RCC 7860 (cell line): ENCODE data around the gene SLC6A17.

Experiments used
- DNase-seq: peaks from one replicate; pipeline ENCODE4 v3.0.0-alpha.2; 2015; ENCODE audit warnings: low spot score
- FAIRE-seq: peaks from 2 replicates; lab custom pipeline; 2012; peaks lifted over from hg19 to GRCh38; lab: Jason Lieb, UNC

The SLC6A17 gene

DNA sequence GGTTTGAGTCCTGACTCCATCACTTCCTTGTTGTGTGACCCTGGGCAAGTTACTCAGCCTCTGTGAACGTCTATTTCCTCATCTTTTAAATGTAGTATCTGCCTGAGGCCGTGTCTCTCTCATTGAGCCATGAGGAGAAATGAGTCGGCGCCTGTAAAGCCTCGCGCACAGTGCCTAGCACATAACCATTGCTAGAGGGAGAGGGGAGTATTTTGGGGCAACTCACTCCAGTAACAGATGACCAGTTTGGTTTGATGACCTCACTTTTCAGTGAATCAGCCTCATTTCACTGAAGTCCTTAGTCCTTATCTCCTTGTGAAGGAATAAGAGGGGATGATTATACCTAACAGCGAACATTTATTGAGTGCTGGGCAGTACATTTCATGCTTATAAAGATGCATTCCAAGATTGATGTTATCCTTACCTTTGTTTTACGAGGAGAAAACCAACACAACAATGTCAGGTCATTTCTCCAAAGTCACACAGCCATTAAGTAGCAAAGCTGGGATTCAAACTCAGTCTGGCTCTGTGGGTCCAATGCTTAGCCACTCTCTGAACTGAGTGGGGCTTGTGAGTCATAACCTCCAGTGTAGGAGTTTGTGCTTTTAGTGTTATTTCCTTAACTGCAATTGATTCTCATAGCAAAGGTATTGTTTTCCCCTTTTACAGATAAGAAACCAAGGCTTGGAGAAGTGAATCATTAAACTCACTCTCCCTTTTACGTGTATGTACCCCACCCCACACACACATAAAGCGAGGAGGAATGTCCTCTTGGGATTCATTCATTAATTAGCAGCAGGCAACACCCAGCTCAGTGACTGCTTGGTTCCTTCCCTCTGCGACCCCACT, 85.8 kb downstream of the SLC6A17 start:
- peak; percentile 85 for DNase-seq

DNA sequence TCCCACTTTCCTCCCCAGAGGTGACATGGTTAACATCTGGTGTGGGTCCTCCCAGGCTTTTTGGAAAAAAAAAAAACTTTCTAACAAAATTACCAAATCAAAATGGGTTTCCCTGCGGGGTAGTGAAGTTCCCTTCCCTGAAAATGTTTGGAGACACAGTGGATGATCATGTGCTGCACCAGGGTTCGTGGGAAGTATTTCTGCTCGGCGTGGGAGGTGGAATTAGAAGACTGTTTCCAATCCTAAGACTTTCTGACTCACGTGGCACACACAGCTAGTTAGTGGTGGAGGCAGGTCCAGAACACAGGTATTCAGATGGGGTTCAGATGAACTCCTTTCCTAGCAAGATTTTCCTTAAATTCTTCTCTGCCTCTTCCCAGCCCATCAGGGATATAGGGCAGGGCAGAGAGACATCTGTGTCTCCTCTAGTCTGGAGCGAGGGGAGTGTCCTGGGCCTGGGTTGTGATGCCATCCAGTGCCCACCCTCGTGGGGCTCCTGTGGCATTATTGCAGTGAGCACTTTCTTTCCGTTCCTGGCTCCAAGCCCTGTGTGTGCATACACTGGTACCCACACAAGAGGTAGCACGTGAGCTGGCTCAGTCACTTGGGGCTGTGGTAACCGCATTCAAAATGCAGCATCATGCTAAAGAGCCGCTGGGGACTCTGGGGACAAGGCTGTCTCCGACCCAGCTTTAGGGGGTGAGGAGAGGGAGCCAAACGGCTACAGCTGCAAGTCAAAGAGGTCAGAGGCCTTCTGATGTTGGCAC, 87.3 kb downstream of the SLC6A17 start:
- DNase-seq (no peak), FAIRE-seq (no peak)

More for the DNA sequence above, 85.8 kb downstream of the SLC6A17 start:
- peak; percentile 33 for FAIRE-seq

DNA sequence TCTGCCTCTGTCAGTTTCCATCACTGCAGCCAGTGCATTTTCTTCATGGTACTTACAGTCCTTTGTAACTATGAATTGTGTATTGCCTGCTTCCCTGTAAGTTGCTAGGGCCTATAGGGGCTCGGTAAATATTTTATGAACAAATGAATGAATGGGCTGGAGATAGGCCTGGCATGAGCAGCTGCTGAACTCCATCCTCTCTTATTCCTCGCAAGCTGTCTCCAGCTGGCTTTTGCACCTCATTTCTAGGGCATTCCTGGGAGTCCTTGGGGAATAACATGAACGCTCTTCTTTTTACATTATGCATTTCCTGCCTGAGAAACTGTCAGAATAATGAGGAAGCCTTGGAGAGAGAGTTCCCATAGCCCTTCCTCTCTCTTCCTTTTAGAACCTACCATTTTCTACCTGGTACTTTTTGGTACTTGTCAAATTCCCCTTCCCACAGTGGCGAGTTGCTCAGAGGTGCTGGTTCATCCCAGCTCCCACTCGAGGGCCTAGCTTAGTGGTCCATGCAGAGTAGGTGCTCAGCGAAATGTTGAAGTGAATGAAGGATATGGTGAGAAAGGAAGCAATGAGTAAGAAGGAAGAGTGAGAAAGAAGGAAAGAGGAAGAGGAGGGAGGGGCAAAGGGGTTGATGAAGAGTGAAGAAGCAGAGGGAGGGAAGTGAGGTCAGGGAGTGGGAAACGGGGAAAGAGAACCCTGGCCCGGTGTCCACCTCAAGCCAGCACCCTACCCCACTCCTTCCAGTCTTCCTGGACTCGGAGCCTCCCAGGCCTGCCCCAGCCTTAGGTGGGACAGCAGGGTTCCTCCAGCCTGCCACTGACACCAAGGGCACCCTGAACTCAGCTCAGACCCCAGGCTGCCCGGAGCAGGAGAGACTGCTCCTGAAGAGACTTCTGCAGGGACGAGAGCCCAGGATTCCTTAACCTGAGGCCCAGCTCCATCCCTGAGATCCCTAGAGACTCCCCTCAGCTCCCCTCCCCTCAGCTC, 89.4 kb downstream of the SLC6A17 start:
- no peak for FAIRE-seq
- DNase-seq, result no peak

DNA sequence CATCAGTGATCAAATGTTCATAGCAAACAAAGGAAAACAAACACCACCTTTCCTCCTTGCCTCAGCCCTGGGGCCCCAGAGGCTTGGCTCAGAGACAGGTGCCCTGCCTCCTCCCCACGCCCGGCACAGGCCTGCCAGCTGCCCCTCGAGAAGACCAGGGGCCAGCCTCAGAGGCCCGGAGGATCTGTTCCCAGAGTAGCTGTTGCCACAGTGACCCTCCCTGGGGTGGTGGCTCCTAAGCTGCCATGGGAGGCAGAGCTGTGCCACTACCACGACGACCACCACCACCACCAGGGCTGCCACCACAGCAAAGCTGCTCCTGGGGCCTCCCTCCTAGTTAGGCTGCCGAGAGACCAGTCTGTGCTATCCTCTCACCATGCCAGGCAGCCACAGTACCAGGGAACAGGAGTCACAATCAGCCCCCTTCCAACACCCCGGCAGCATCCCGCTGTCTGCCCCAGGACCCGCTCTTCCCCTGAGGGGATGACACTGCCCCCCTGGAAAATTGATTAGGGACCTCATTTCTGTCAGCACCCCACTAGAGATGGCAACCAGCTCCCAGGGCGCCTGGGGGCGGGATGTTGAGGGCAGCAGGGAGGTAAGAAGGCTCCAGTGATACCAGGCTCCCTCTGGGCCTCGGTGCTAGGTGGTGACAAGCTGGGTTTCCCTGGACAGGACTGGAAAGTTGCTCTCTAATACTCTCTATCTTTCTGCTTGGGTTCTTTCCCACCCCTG, 90.3 kb downstream of the SLC6A17 start:
- DNase-seq, result no peak
- no peak for FAIRE-seq

DNA sequence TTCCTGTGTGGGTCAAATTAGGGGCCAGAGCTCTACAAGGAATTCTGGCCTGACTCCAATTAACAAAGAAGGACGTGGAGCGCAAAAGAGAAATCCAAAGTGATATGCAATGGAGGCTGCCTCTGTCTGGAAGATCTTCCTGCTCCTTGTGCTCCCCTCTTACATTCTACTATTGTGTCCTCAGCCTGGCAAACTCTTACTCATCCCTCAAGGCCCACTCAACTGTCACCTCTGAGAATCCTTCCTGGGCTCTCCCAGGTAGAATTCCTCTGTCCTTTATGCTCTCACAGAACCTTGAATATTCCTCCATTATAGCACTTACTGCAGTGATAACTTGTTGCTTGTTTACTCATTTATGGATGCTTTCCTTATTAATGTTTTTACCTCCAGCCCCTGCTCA, 91.2 kb downstream of the SLC6A17 start:
- FAIRE-seq, result no peak
- DNase-seq, result no peak

DNA sequence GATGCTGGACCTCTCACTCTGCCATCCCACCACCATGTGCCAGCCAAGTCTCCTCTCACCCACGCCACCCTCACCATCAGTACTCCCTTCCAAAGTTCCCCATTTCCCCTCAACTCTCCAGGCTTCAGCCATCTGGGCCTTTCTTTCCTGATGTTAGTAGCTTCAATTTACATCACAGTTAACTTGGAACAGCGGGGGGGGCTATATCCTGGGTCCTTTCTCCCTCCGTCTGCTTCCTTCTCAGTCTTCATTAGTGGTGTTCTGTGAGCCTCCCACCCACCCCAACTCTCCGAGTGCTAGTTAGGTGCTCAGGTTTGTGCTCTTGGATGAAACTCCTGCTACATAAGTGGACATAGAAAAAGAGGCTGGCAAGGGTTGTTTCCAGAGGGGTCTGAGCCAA, 91.8 kb downstream of the SLC6A17 start:
- no peak for DNase-seq
- FAIRE-seq, result no peak

DNA sequence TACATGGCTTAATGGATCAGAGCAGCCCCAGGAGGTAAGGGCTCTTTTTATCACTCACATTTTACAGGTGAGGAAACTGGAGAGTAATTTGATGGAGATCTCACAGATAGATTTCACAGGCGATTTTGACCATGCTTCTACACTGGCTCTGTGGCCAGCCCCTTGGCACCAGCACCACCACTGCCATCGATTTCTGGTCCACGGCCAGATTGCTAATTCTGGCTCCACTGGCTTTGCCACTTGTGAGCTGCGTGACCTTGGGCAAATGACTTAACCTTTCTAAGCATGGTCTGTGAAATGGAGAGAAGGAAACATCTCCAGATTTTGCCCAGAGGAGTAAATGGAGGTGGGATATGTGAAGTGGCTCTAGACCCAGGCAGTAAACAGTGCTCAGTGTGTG, 92.4 kb downstream of the SLC6A17 start:
- DNase-seq (no peak), FAIRE-seq (no peak)

DNA sequence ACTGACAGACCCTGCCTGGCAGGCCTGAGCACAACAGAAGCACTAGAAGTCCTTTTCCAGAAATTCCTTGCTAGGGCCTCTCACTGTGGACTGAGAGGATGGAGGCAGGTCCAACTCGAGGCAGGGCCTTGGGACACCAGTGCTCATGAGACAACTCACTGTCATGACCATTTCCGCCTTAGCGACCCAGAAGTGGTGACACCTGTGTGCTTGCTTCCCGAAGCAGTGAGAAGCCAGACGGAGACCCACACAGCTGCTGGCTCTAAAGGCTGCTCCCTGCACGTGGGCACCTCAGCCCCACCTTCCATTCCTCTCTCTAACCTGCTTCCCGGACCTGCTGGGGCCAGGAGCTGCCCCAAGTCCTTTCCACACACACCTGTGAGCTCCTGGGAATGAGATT, 92.9 kb downstream of the SLC6A17 start:
- no peak for FAIRE-seq
- DNase-seq, result no peak

DNA sequence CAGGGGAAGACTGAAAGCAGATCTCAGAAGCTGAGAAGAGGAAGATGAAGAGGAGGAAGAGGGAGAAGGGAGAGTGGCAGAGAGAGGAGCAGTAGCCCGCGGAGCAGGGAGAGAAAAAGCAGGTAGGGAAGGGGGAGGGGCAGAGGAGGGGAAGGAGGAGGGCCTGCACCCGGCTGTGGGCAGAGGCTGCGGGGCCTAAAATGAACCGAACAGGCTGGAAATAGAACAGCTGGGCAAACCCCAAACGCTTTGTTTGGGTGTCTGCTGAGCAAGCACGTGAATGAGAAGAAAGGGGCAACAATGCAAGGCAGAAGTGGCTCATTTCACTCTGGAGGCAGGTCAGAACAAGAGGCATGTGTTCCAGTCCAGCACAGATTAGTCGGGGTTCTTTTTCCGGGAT, 93.3 kb downstream of the SLC6A17 start:
- no peak for DNase-seq
- FAIRE-seq, result no peak

DNA sequence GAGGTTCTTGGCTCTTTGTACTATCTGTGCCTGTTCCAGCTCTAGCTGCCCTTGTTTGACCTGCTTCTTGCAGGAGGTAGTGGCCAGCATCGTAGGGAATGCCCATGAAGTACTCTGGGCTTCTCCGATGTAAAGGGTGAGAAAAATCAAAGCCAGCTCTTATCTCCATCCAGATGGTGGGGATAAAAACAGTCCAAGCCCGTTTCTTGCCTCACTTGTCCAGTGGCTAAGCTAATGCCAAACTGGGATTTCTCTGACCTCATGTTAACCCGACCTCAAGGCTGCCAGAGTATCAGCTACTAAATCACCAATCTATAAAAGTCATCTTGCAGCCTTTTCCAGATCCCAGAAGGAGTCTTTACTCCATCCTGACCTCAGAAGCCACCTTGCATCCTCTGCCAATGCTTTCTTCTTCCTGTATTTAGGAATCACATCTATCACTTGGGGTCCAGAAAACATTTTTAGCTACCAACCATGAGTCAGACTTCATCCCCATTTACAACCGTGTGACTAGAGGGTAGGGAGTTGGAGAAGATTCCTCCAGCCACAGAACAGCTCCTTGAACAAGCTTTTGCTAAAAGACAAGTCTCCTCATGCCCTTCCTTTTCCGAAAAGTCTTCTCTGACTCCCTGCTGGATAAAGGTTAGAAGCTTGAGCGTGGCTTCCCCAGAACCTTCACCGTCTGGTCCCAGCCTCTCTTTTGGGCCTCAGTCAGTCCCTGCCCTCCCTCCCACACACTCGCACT, 95.8 kb downstream of the SLC6A17 start:
- DNase-seq (no peak), FAIRE-seq (no peak)

DNA sequence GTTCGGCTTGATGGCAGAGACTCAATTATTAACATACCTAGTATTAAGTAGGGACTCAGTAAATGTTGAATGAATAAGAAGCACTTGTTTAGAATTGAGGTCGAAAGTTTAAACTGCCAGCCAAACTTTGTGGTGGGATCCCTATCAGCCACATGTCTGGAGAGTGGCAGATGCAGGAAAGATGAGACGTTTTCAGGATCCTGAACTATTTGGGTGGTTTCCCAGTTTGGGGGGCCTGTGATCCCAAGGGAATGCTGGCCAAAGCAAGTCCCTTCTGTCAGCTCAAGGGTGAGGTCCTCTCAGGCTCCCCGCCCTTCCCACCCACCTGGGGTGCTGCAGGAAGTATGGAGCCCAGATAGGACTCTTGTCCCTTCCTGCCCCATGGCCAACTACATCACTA, 98.5 kb downstream of the SLC6A17 start:
- no peak for DNase-seq
- FAIRE-seq, result no peak

DNA sequence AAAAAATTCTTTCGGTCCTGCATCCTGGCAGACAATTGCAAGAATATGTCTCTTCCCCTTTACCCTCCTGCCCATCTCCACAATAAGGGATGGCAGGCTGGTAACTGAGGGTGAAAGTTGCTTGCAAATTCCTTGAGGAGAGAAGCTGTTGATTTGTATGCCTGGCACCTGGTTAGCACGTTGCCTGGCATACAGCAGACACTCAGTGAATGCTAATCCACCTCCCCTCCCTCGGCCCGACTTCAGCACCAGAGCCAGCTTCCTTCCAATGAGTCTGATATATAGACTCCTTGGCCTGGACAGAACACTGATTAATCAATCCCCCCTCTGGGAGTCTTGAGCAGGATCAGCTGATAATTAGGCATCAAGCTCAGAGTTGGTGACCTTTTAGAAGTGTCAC, 99.0 kb downstream of the SLC6A17 start:
- FAIRE-seq (no peak), DNase-seq (no peak)

DNA sequence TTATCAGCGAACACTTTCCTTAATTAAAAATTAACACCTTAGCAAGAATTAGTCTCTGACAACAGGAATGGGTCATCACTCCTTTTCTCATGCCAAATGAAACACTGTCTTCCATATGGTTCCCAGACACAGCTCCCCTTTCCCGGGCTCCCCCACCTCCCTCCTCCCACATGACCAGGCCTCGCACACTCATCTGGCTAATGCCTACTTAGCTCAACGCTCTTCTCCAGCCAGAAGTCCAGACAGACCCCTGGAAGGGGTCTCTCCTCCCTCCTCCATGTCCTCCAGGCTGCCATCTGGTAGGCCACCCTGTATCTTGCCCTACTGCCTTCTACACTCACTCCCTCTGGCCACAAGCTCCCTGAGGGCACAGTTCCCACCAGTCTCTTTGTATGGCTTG, 99.7 kb downstream of the SLC6A17 start:
- DNase-seq, result no peak
- no peak for FAIRE-seq

DNA sequence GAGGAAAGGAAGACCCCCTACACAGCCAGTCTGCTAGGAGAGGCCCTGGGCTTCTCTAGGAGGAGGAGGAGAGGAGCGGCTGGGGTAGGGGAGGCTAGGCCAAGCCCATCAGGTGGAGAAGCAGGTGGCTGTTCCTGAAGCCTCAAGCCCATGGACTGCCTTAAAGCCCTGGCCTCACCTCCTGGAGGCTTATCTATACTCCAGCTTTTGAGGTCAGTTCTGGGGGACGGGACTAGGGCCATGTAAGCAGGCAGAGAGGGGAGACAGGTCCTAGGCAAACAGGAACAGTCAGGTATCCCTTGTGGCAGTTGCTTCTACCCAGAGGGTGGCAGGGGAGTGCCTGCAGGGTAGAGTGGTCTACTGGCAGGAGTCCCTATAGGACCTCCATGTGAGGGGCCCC, 100.5 kb downstream of the SLC6A17 start:
- no peak for DNase-seq
- no peak for FAIRE-seq
